H9 (cell line): ENCODE results near the gene NCOA6. TPM values are rescaled to one million over a fixed set of nuclear protein-coding genes. Genes with fewer than 3 reads are reported as not detected.

Source experiments
- DNase-seq: peaks from one replicate; pipeline ENCODE4 v3.0.0-alpha.2; 2017
- H2AFZ ChIP-seq: one replicate; pipeline ENCODE4 v1.6.1; 2013; ENCODE audit warnings: mild to moderate bottlenecking, low read length, control low read depth, moderate library complexity
- H2AK5ac ChIP-seq: 2 replicates; pipeline ENCODE4 v1.6.1; 2013; ENCODE audit warnings: low read length, control low read depth, mixed read lengths; ENCODE audit not compliant: insufficient read length
- H2BK120ac ChIP-seq: one replicate; pipeline ENCODE4 v1.6.1; 2013; ENCODE audit warnings: low read depth, mild to moderate bottlenecking, low read length, control low read depth, inconsistent platforms; ENCODE audit not compliant: poor library complexity, severe bottlenecking
- H2BK12ac ChIP-seq: 2 replicates; pipeline ENCODE4 v1.6.1; 2013; ENCODE audit warnings: low read length, control low read depth, mixed read lengths, low read depth; ENCODE audit not compliant: insufficient read length
- H2BK15ac ChIP-seq: 2 replicates; pipeline ENCODE4 v1.6.1; 2013; ENCODE audit warnings: low read depth, low read length, control low read depth
- H2BK20ac ChIP-seq: one replicate; pipeline ENCODE4 v1.6.1; 2013; ENCODE audit warnings: low read depth, mild to moderate bottlenecking, low read length, control low read depth, inconsistent platforms; ENCODE audit not compliant: poor library complexity, severe bottlenecking
- H2BK5ac ChIP-seq: 2 replicates; pipeline ENCODE4 v1.6.1; 2013; ENCODE audit warnings: low read length, control low read depth, mixed read lengths; ENCODE audit not compliant: insufficient read length
- H3K14ac ChIP-seq: 2 replicates; pipeline ENCODE4 v1.6.1; 2013; ENCODE audit warnings: low read length, control low read depth; ENCODE audit not compliant: insufficient read depth
- H3K18ac ChIP-seq: 2 replicates; pipeline ENCODE4 v1.6.1; 2013; ENCODE audit warnings: low read depth, mild to moderate bottlenecking, mixed read lengths, low read length, control low read depth; ENCODE audit not compliant: insufficient read length
- H3K23ac ChIP-seq: 2 replicates; pipeline ENCODE4 v1.6.1; 2013; ENCODE audit warnings: low read length, control low read depth, mixed read lengths, low read depth; ENCODE audit not compliant: insufficient read length
- H3K23me2 ChIP-seq: 2 replicates; pipeline ENCODE4 v1.6.1; 2013; ENCODE audit warnings: low read depth, mild to moderate bottlenecking, mixed read lengths, low read length, control low read depth; ENCODE audit not compliant: insufficient read length, poor library complexity, severe bottlenecking
- H3K27ac ChIP-seq: 2 replicates; pipeline ENCODE4 v1.5.1; 2013; ENCODE audit warnings: low read length, control low read depth, mixed read lengths, low read depth; ENCODE audit not compliant: insufficient read length
- H3K27me3 ChIP-seq: 2 replicates; pipeline ENCODE4 v1.6.1; 2013; ENCODE audit warnings: low read length, control low read depth, inconsistent platforms; ENCODE audit not compliant: insufficient read depth
- H3K4ac ChIP-seq: 2 replicates; pipeline ENCODE4 v1.6.1; 2013; ENCODE audit warnings: low read depth, mild to moderate bottlenecking, control low read depth, inconsistent platforms, low read length, moderate library complexity
- H3K4me1 ChIP-seq: 2 replicates; pipeline ENCODE4 v1.6.1; 2013; ENCODE audit warnings: low read length, control low read depth, inconsistent platforms; ENCODE audit not compliant: insufficient read depth
- H3K4me2 ChIP-seq: 2 replicates; pipeline ENCODE4 v1.6.1; 2013; ENCODE audit warnings: low read length, control low read depth, mixed read lengths; ENCODE audit not compliant: insufficient read length, insufficient read depth
- H3K56ac ChIP-seq: 2 replicates; pipeline ENCODE4 v1.6.1; 2013; ENCODE audit warnings: low read depth, mild to moderate bottlenecking, mixed read lengths, low read length, control low read depth; ENCODE audit not compliant: insufficient read length
- H3K79me1 ChIP-seq: 2 replicates; pipeline ENCODE4 v1.6.1; 2013; ENCODE audit warnings: low read depth, mild to moderate bottlenecking, moderate library complexity, low read length, control low read depth, inconsistent platforms; ENCODE audit not compliant: insufficient read depth, poor library complexity, severe bottlenecking
- H3K79me2 ChIP-seq: 2 replicates; pipeline ENCODE4 v1.6.1; 2013; ENCODE audit warnings: low read length, control low read depth, inconsistent platforms; ENCODE audit not compliant: insufficient read depth
- H3K9ac ChIP-seq: 2 replicates; pipeline ENCODE4 v1.6.1; 2013; ENCODE audit warnings: low read length, control low read depth, mixed read lengths; ENCODE audit not compliant: insufficient read length; ENCODE audit errors: extremely low read depth
- H3K9me3 ChIP-seq: one replicate; pipeline ENCODE4 v1.6.1; 2013; ENCODE audit warnings: low read depth, low read length, inconsistent platforms; ENCODE audit not compliant: control insufficient read depth
- H3T11ph ChIP-seq: one replicate; pipeline ENCODE4 v1.6.1; 2013; ENCODE audit warnings: mild to moderate bottlenecking, low read length, control low read depth, inconsistent platforms
- H4K20me1 ChIP-seq: one replicate; pipeline ENCODE4 v1.6.1; 2013; ENCODE audit not compliant: control insufficient read depth, insufficient read length, insufficient read depth
- H4K5ac ChIP-seq: 2 replicates; pipeline ENCODE4 v1.6.1; 2013; ENCODE audit warnings: low read depth, mild to moderate bottlenecking, mixed read lengths, low read length, control low read depth; ENCODE audit not compliant: insufficient read length
- H4K8ac ChIP-seq: replicated peaks from 2 replicates; pipeline ENCODE4 v1.6.1; 2013; ENCODE audit warnings: low read length, control low read depth, mixed read lengths, low read depth; ENCODE audit not compliant: insufficient read length
- H4K91ac ChIP-seq: 2 replicates; pipeline ENCODE4 v1.6.1; 2013; ENCODE audit warnings: low read depth, mild to moderate bottlenecking, moderate library complexity, mixed read lengths, low read length, control low read depth; ENCODE audit not compliant: insufficient read length
- H3K27ac Mint-ChIP-seq, 3 experiments: 2 replicates in 2 of 3; 3 replicates in 1 of 3; pipeline ENCODE4 v1.8.0; 2020 to 2021; ENCODE audit warnings: mixed read lengths in 3 of 3, mild to moderate bottlenecking in 1 of 3, moderate library complexity in 1 of 3
- H3K27me3 Mint-ChIP-seq: 2 replicates; pipeline ENCODE4 v1.8.0; 2021; ENCODE audit warnings: low read depth, mild to moderate bottlenecking, moderate library complexity, mixed read lengths
- H3K36me3 Mint-ChIP-seq, 3 experiments: 2 replicates in 2 of 3; 3 replicates in 1 of 3; pipeline ENCODE4 v1.8.0; 2020 to 2021; ENCODE audit warnings: low read depth in 3 of 3, mixed read lengths in 3 of 3; ENCODE audit not compliant: insufficient read depth in 1 of 3
- H3K4me1 Mint-ChIP-seq, 2 experiments: 2 replicates each; pipeline ENCODE4 v1.8.0; 2020; ENCODE audit warnings: mixed read lengths in 2 of 2
- H3K4me3 Mint-ChIP-seq, 2 experiments: 2 replicates in 1 of 2; 3 replicates in 1 of 2; pipeline ENCODE4 v1.8.0; 2020 to 2021; ENCODE audit warnings: mild to moderate bottlenecking in 2 of 2, mixed read lengths in 2 of 2, moderate library complexity in 1 of 2
- H3K9me3 Mint-ChIP-seq, 2 experiments: 2 replicates in 1 of 2; 3 replicates in 1 of 2; pipeline ENCODE4 v1.8.0; 2020; ENCODE audit warnings: mild to moderate bottlenecking in 2 of 2, mixed read lengths in 2 of 2, moderate library complexity in 1 of 2
- CTCF ChIP-seq: fragments of 200-600 bp; sonication (generic); conservative IDR thresholded peaks from 3 replicates; pipeline ENCODE4 v1.8.0; 2021; ENCODE audit warnings: antibody characterized with exemption, mild to moderate bottlenecking
- WGBS: extraction: QIAGEN DNeasy Blood & Tissue Kit; methylation state at CpG from one replicate; pipeline ENCODE4 v1.1.7; 2013; ENCODE audit warnings: missing lambda C conversion rate, low lambda C conversion rate, mixed read lengths; ENCODE audit not compliant: insufficient read length; ENCODE audit errors: extremely low coverage; 5-methylcytosine and 5-hydroxymethylcytosine counted together
- total RNA-seq: library from RNA; stranded (reverse); gene quantifications from 2 replicates; pipeline ENCODE4 v1.2.1, GENCODE V29; 2021

NCOA6 gene
- total RNA-seq, 1 experiment from 2014 or later = 23.9 TPM

DNA sequence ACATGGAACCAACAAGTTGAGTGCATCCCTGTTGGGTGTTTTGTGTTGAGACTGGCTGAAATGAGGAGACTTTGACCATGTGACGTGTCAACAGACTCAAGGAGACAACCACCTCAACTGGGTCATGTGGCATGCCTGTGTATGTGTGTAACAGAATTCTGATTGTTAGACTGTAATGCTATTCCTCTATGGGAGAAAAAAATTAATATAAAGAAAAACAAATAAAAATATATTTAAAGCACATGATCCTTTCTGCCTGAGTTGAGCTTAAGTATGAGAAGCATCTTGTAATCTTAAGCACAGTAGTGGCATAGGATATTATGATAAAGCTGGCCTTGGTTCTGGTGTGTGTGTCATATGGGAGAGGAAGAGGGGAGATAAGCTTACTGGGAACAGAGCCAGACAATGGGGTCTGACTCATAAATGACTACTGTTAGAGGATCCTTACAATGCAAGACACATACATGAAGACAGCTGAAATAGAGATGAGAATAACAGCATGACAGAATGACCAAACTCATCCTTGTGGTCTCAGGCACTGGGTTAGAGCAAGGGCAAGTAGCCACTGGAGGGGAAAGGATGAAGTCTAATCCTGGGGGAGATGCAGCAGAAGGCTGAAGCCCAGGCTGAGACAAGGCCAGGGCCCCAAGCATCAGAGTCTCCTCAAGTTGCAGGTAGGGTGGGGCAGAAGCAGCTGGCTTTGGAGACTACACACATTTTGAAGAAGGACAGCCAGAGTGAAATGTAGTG lies 112.1 kb downstream of the NCOA6 start:
- Histone ChIP-seq H3K14ac (no peak overlapping the region), H3K4me2 (no peak overlapping the region), H4K8ac (no peak overlapping the region), H3T11ph (no peak overlapping the region), H3K79me1 (no peaks in the 10 kb centered on the region), H3K9ac (no peak overlapping the region), H2BK5ac (no peak overlapping the region), H3K27me3 (peaks cover 9% of the 10 kb centered on the region; the same call in 1 of the 2 replicates), H4K91ac (no peak overlapping the region), H3K27ac (no peak overlapping the region), H2BK12ac (no peak overlapping the region), H3K4me1 (no peaks in the 10 kb centered on the region), H3K56ac (no peak overlapping the region), H2AK5ac (no peak overlapping the region), H3K18ac (no peak overlapping the region), H3K9me3 (no peaks in the 10 kb centered on the region), H2BK20ac (no peak overlapping the region), H3K23me2 (peaks cover 15% of the 10 kb centered on the region), H2BK15ac (no peak overlapping the region), H2BK120ac (no peak overlapping the region), H4K5ac (no peak overlapping the region), H4K20me1 (no peaks in the 10 kb centered on the region), H3K4ac (no peak overlapping the region), H2AFZ (no peak overlapping the region), H3K23ac (no peak overlapping the region), H3K79me2 (no peaks in the 10 kb centered on the region)
- H3K4me3 Mint-ChIP-seq = no peak overlapping the region
- no CpG with 5 or more reads among the region's 1 CpG for WGBS
- peaks cover 0 to 21% (median 0%) of the 10 kb centered on the region in 3 experiments; a peak in 2 of 7 replicates for H3K36me3 Mint-ChIP-seq
- H3K4me1 Mint-ChIP-seq = peaks cover 9 to 11% of the 10 kb centered on the region in 2 experiments
- H3K27me3 Mint-ChIP-seq = peaks cover 27% of the 10 kb centered on the region
- H3K27ac Mint-ChIP-seq = no peak overlapping the region
- no peak for DNase-seq
- no peak for TF ChIP-seq CTCF
- no peaks in the 10 kb centered on the region for H3K9me3 Mint-ChIP-seq
